ENCODE results near the gene CDH13.

GRCh38 chr16:83724585-83724984 is 1097.8 kb downstream of the CDH13 start:
- TF ChIP-seq CTCF (conservative IDR thresholded peaks at IDR 0.05), result no peak
- TF ChIP-seq ZFX (IDR thresholded peaks at IDR 0.05), result no peak
